K562 (cell line): ENCODE results near the gene CCDC184. TPM values are rescaled to one million over a fixed set of nuclear protein-coding genes. Genes with fewer than 3 reads are reported as not detected.

Experiments
- ATAC-seq: fragments of 200-7000 bp; cut with Tn5 transposase; 3 replicates; pipeline ENCODE4 v1.9.1; 2020; ENCODE audit warnings: moderate library complexity
- BruUV-seq: library from RNA; stranded (reverse); fragments of 400-500 nt; replicated peaks from 2 replicates; lab custom pipeline; 2021; lab: Mats Ljungman, UMichigan
- CTCF ChIA-PET: fragments of 300-600 bp; formaldehyde crosslinking; extraction: SDS; loops from one replicate; lab custom pipeline; 2021; ENCODE audit warnings: low intra/inter-chr PET ratio; lab: Yijun Ruan, JAX
- POLR2A ChIA-PET: fragments of 300-600, 350-650 bp; sonication (Branson Sonifier 250); formaldehyde crosslinking; extraction: SDS; loops from one replicate; lab custom pipeline; 2021; ENCODE audit warnings: antibody characterized with exemption, inconsistent platforms; lab: Yijun Ruan, JAX
- DNase-seq, 4 experiments: peaks; one replicate each; pipeline versions ENCODE4 v3.0.0 to v3.0.0-alpha.2; 2011 to 2018; ENCODE audit warnings: low spot score in 3 of 4, mixed read lengths in 3 of 4; ENCODE audit errors: extremely low read depth in 1 of 4
- FAIRE-seq: peaks from 2 replicates; lab custom pipeline; 2011; peaks lifted over from hg19 to GRCh38; lab: Jason Lieb, UNC
- H2AFZ ChIP-seq: 2 replicates; pipeline ENCODE4 v1.6.0; 2011; ENCODE audit warnings: low read depth, low read length, control low read depth, inconsistent platforms
- H3K27ac ChIP-seq: fragments of 200-600 bp; 3 replicates; pipeline ENCODE4 v1.8.0; 2011; ENCODE audit warnings: low read depth, mild to moderate bottlenecking, control low read depth, inconsistent platforms, low read length, moderate library complexity, mixed read lengths; ENCODE audit errors: extremely low read depth
- H3K27me3 ChIP-seq, 2 experiments: fragments of 300-600 bp in 1 of 2; 2 replicates in 1 of 2; 3 replicates in 1 of 2; pipeline versions ENCODE4 v1.6.0 to v1.8.0; 2011; ENCODE audit warnings: inconsistent platforms in 2 of 2, low read length in 2 of 2, mild to moderate bottlenecking in 1 of 2, mixed read lengths in 1 of 2, moderate library complexity in 1 of 2; ENCODE audit not compliant: control insufficient read depth in 2 of 2, insufficient read depth in 2 of 2
- H3K36me3 ChIP-seq: fragments of 300-600 bp; 3 replicates; pipeline ENCODE4 v1.8.0; 2011; ENCODE audit warnings: mild to moderate bottlenecking, low read length, inconsistent platforms; ENCODE audit not compliant: control insufficient read depth, insufficient read depth
- H3K4me1 ChIP-seq, 2 experiments: fragments of 200-600 bp in 1 of 2; replicated peaks in 1 of 2; 2 replicates in 1 of 2; 3 replicates in 1 of 2; pipeline versions ENCODE4 v1.5.1 to v1.8.0; 2011; ENCODE audit warnings: inconsistent platforms in 2 of 2, low read length in 2 of 2, mild to moderate bottlenecking in 1 of 2, mixed read lengths in 1 of 2, moderate library complexity in 1 of 2; ENCODE audit not compliant: control insufficient read depth in 2 of 2, insufficient read depth in 2 of 2
- H3K4me2 ChIP-seq: 2 replicates; pipeline ENCODE4 v1.6.1; 2011; ENCODE audit warnings: low read length, control low read depth, inconsistent platforms, mixed read lengths; ENCODE audit not compliant: insufficient read depth
- H3K4me3 ChIP-seq: fragments of 200-600 bp; sonication (generic), shearing (Covaris generic); 2 replicates; pipeline ENCODE4 v1.5.1; 2016; ENCODE audit warnings: control low read depth, inconsistent platforms
- H3K79me2 ChIP-seq: fragments of 200-600 bp; 3 replicates; pipeline ENCODE4 v1.8.0; 2011; ENCODE audit warnings: low read length, inconsistent platforms; ENCODE audit not compliant: control insufficient read depth, insufficient read depth
- H3K9ac ChIP-seq, 2 experiments: 2 replicates each; pipeline versions ENCODE4 v1.6.0 to v1.6.1; 2011; ENCODE audit warnings: low read depth in 2 of 2, low read length in 2 of 2, control low read depth in 1 of 2, inconsistent platforms in 1 of 2, mild to moderate bottlenecking in 1 of 2, mixed read lengths in 1 of 2; ENCODE audit not compliant: insufficient read depth in 1 of 2
- H3K9me1 ChIP-seq: one replicate; pipeline ENCODE4 v1.6.0; 2011; ENCODE audit warnings: inconsistent platforms, mild to moderate bottlenecking, low read length, moderate library complexity; ENCODE audit not compliant: control insufficient read depth, insufficient read depth
- H3K9me3 ChIP-seq: replicated peaks from 2 replicates; pipeline ENCODE4 v1.5.1; 2011; ENCODE audit warnings: low read depth, low read length, inconsistent platforms; ENCODE audit not compliant: control insufficient read depth, insufficient read depth
- H4K20me1 ChIP-seq: replicated peaks from 2 replicates; pipeline ENCODE4 v1.6.1; 2011; ENCODE audit warnings: low read length, inconsistent platforms, mixed read lengths; ENCODE audit not compliant: control insufficient read depth, insufficient read depth
- ARHGAP35 ChIP-seq: fragments of 450-650 bp; IDR thresholded peaks from 2 replicates; pipeline ENCODE4 v1.6.1; 2018; ENCODE audit not compliant: partially characterized antibody
- CEBPZ ChIP-seq: fragments of 150-350 bp; IDR thresholded peaks from 2 replicates; pipeline ENCODE4 v1.6.1; 2014; ENCODE audit warnings: low read depth, mild to moderate bottlenecking, low read length, borderline replicate concordance
- CUX1 ChIP-seq: fragments of 200-800 bp; sonication (Bioruptor generic); IDR thresholded peaks from 2 replicates; pipeline ENCODE4 v1.6.1; 2016; ENCODE audit warnings: missing genetic modification characterization, missing compliant biosample characterization
- DACH1 ChIP-seq: fragments of 450-650 bp; IDR thresholded peaks from 2 replicates; pipeline ENCODE4 v1.6.1; 2018; ENCODE audit not compliant: partially characterized antibody
- HDAC3 ChIP-seq: fragments of 450-650 bp; IDR thresholded peaks from 2 replicates; pipeline ENCODE4 v1.6.1; 2018; ENCODE audit warnings: borderline replicate concordance, mild to moderate bottlenecking, moderate library complexity; ENCODE audit not compliant: partially characterized antibody
- HNRNPH1 ChIP-seq: fragments of 200-400 bp; formaldehyde crosslinking; optimal IDR thresholded peaks from 2 replicates; pipeline ENCODE3; 2017; ENCODE audit warnings: low read depth, mild to moderate bottlenecking, low read length, moderate library complexity
- LARP7 ChIP-seq: fragments of 450-650 bp; IDR thresholded peaks from 2 replicates; pipeline ENCODE4 v1.6.1; 2016
- MCM7 ChIP-seq, 2 experiments: fragments of 450-650 bp; IDR thresholded peaks; 2 replicates each; pipeline ENCODE4 v1.6.1; 2016 to 2018
- PKNOX1 ChIP-seq: fragments of 450-650 bp; IDR thresholded peaks from 2 replicates; pipeline ENCODE4 v1.6.1; 2016
- WHSC1 ChIP-seq: IDR thresholded peaks from one replicate; pipeline ENCODE4 v1.6.1; 2012; ENCODE audit warnings: low read length, control low read depth, inconsistent platforms
- ZBED1 ChIP-seq: IDR thresholded peaks from 2 replicates; pipeline ENCODE4 v1.6.1; 2014
- ZNF41 ChIP-seq: fragments of 250-450 bp; sonication (Bioruptor Pico); conservative IDR thresholded peaks from 2 replicates; pipeline ENCODE4 v1.4.0; 2020; ENCODE audit warnings: mild to moderate bottlenecking
- WGBS: fragments of 100-300 bp; shearing (Covaris generic); methylation state at CpG from one replicate; pipeline ENCODE4 v1.1.6; 2016; ENCODE audit warnings: low coverage, mixed read lengths; ENCODE audit not compliant: insufficient coverage; ENCODE audit errors: missing lambda C conversion rate; 5-methylcytosine and 5-hydroxymethylcytosine counted together
- in situ Hi-C: fragments of 300-500 bp; cut with MboI; formaldehyde crosslinking; loops from 4 replicates; pipeline ENCODE4 v1.15.0; 2018; ENCODE audit warnings: inconsistent platforms, mixed read lengths
- intact Hi-C: fragments of 100-400 bp; cut with micrococcal nuclease; formaldehyde crosslinking; loops from 2 replicates; pipeline ENCODE4 v1.14.2; 2022
- polyA plus RNA-seq, 8 experiments: library from polyadenylated mRNA; depleted of rRNA in 4 of 8; stranded (reverse) in 5 of 8; unstranded in 3 of 8; fragments of >200 nt; fragmentation: Nextera tagmentation in 2 of 8; fragmentation: Illumina TruSeq in 1 of 8; extraction: Ambion mirVana in 2 of 8; extraction: Trizol in 1 of 8; gene quantifications; 2 replicates each; pipeline versions ENCODE4 v1.2.1 to v1.2.3, GENCODE V29; 2011 to 2014; ENCODE audit warnings: inconsistent platforms in 1 of 8, missing spikeins in 1 of 8
- total RNA-seq, 7 experiments: library from RNA; depleted of rRNA in 6 of 7; stranded (reverse); fragments of >200 nt in 6 of 7; fragmentation: Illumina TruSeq in 2 of 7; extraction: Trizol in 2 of 7; gene quantifications; 2 replicates each; pipeline versions ENCODE4 v1.2.1 to v1.2.3, GENCODE V29; 2011 to 2021; ENCODE audit warnings: low replicate concordance in 1 of 7
- TF ChIP-seq, protein P1 (sequence below): fragments of 250-450 bp; sonication (Bioruptor Pico); IDR thresholded peaks from 2 replicates; pipeline ENCODE4 v1.5.1; 2021; ENCODE audit warnings: mild to moderate bottlenecking

CCDC184 gene
- total and polyA plus RNA-seq, 9 of the 15 experiments (the other 6 are each of a cell fraction or from before 2014, with no cell fraction given), result 0.09 TPM; not detected in 8

GRCh38 chr12:48192861-48193260 lies 9.4 kb downstream of the CCDC184 start:
- no TSS peak for BruUV-seq
- no peak for TF ChIP-seq WHSC1
- no peak for TF ChIP-seq ZBED1
- no peak for TF ChIP-seq ZNF41 (CRISPR knock-in tag)
- no peak for TF ChIP-seq DACH1
- TF ChIP-seq, protein P1, sequence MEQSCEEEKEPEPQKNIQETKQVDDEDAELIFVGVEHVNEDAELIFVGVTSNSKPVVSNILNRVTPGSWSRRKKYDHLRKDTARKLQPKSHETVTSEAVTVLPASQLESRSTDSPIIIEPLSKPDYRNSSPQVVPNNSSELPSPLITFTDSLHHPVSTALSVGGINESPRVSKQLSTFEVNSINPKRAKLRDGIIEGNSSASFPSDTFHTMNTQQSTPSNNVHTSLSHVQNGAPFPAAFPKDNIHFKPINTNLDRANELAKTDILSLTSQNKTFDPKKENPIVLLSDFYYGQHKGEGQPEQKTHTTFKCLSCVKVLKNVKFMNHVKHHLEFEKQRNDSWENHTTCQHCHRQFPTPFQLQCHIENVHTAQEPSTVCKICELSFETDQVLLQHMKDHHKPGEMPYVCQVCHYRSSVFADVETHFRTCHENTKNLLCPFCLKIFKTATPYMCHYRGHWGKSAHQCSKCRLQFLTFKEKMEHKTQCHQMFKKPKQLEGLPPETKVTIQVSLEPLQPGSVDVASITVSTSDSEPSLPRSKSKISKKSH (CRISPR knock-in tag), result no peak
- TF ChIP-seq CEBPZ, result no peak
- TF ChIP-seq MCM7 (IDR thresholded peaks at IDR 0.05), result no peak
- no peak for TF ChIP-seq PKNOX1
- no peak for TF ChIP-seq ARHGAP35
- no peak for TF ChIP-seq HDAC3
- TF ChIP-seq HNRNPH1, result no peak
- no peak for TF ChIP-seq LARP7
- no peak for TF ChIP-seq CUX1

More at GRCh38 chr12:48192861-48193260, 9.4 kb downstream of the CCDC184 start:
- ATAC-seq (no peak), FAIRE-seq (no peak), DNase-seq (no peak)
- Histone ChIP-seq H3K4me3 (no peak overlapping the region), H4K20me1 (no peaks in the 10 kb centered on the region), H3K4me2 (no peak overlapping the region), H3K79me2 (no peaks in the 10 kb centered on the region), H3K9me3 (no peaks in the 10 kb centered on the region), H2AFZ (no peak overlapping the region), H3K27ac (no peak overlapping the region), H3K9me1 (no peaks in the 10 kb centered on the region), H3K27me3 (peaks cover 6 to 8% of the 10 kb centered on the region in 2 experiments; a peak in 2 of 5 replicates), H3K4me1 (peaks cover under 1 to 4% of the 10 kb centered on the region in 2 experiments; a peak in 3 of 5 replicates), H3K9ac (no peak overlapping the region), H3K36me3 (no peaks in the 10 kb centered on the region)
- CTCF ChIA-PET, result no interaction called here
- POLR2A ChIA-PET, result interaction anchor here (1.5 kb wide), 1 partner anchor 12 kb away, joined by 3 read pairs; no protein-coding TSS in a partner anchor
- WGBS, result 0% methylated on average over 1 of the region's 1 CpG
- in situ Hi-C loops (no loop called here), intact Hi-C loops (no loop called here)
